ENCODE data around the gene CACNA2D4. TPM values are rescaled to one million over a fixed set of nuclear protein-coding genes. Genes with fewer than 3 reads are reported as not detected.
A peak's percentile ranks its signal among the peaks of the same experiment; 100 is the strongest.

CACNA2D4 gene
- total and polyA plus RNA-seq, 12 donors, result 0.54 to 9.1 (median 3.1) TPM

DNA sequence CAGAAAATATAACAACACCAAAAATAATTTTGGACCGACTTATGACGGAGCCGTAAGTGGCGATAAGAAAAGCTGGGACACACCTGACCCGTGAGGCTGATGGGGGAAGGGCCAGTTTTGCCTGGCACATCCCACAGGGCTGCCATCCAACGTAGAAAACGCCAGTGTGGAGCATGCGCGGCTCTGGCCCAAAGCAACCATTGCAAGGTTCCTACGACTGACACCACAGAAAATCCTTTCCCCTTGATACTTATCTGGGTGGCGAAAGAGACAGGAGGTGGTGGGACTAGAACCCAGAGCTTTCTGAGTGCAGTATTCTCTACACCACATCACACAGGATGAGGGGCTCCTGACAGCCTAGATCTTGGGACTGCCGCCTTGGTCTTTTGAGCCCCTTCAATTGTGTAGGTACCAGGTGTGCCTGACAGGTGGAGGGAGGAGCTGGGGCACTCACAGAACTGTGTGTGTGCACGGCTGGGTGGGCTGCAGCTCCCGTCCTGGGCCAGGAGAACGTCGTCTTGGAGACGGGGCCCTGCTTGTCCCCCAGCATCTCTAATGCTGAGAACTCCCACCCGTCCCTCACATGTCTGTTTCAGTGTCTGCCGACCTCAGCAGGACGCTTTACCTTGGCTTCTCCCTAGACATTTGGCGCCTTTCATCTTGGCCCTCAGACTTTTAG is 17.4 kb upstream of the CACNA2D4 start:
- peaks cover 17 to 27% of the 10 kb centered on the region in 2 donors for H3K4me1 ChIP-seq (replicated peaks in 1 of 2)
- peak in 1 of 2 donors; percentile 5 for TF ChIP-seq POLR2A (IDR thresholded peaks at IDR 0.05)
- TF ChIP-seq, protein P1, sequence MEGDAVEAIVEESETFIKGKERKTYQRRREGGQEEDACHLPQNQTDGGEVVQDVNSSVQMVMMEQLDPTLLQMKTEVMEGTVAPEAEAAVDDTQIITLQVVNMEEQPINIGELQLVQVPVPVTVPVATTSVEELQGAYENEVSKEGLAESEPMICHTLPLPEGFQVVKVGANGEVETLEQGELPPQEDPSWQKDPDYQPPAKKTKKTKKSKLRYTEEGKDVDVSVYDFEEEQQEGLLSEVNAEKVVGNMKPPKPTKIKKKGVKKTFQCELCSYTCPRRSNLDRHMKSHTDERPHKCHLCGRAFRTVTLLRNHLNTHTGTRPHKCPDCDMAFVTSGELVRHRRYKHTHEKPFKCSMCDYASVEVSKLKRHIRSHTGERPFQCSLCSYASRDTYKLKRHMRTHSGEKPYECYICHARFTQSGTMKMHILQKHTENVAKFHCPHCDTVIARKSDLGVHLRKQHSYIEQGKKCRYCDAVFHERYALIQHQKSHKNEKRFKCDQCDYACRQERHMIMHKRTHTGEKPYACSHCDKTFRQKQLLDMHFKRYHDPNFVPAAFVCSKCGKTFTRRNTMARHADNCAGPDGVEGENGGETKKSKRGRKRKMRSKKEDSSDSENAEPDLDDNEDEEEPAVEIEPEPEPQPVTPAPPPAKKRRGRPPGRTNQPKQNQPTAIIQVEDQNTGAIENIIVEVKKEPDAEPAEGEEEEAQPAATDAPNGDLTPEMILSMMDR (IDR thresholded peaks at IDR 0.05), result no peak
- H3K27ac ChIP-seq, result peak overlapping the region in 4 of 5 donors; percentile 67 to 86 (median 75)
- 51 to 70% (median 58%) methylated on average over 18 to 21 of the region's 21 CpGs for WGBS, 4 donors
- intact Hi-C loops (cut with DNase I), result loop anchor here (10.0 kb wide), 2 partner anchors 281 to 291 kb away; no protein-coding TSS in a partner anchor
- DNase-seq, result peak; percentile 55 to 86 (median 80)
- no peaks in the 10 kb centered on the region for H3K9me3 ChIP-seq (replicated peaks in 1 of 3)
- peak overlapping the region in 1 of 4 donors; percentile 27 for H3K4me3 ChIP-seq
- peaks cover 0 to 21% of the 10 kb centered on the region in 2 donors for H3K36me3 ChIP-seq (replicated peaks in 1 of 2)
- no peaks in the 10 kb centered on the region for H3K27me3 ChIP-seq

DNA sequence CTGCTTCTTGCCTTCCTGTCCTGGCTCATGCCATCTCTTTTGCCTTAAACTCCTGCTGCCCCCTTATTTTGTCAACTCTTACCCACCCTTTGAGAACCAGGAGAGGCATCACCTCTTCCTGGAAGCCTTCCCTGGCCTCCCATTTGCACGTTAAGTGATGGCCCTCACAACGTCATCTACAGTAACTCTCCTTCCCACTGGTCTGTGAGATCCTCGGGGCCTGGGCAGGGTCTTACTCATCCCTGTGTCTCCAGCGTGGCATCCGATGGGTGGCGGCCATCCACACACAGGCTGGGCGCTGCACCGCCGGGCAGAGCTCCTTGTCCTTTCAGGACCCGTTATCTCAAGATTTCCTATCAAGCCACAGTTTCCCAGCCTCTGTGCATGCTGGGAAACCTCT is 16.8 kb upstream of the CACNA2D4 start:
- 49 to 55% (median 54%) methylated on average over 10 of the region's 10 CpGs for WGBS, 4 donors
- TF ChIP-seq POLR2A (IDR thresholded peaks at IDR 0.05), result peak in 1 of 2 donors; percentile 5
- TF ChIP-seq, protein P1 (IDR thresholded peaks at IDR 0.05), result no peak

DNA sequence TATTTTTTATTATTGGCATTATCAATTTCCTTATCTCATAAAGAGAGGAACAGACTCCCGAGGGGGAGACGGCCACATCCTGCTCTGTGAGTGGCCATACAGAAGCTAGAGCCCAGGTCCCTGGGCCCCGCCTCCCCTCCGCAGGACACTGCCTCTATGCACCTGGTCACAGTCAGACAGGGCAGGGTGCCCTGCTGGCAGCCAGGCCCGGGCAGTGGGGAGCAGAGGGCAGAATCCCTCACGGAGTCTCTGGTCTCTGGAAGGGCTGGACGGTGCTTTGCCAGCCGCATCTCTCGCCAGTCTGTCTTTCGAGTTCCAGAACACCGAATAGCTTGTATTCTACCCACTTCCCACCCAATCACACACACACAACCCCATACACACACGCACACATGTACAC is 16.4 kb upstream of the CACNA2D4 start:
- Histone ChIP-seq H3K27me3 (no peaks in the 10 kb centered on the region), H3K36me3 (replicated peaks in 1 of 2) (peaks cover 0 to 15% of the 10 kb centered on the region in 2 donors), H3K4me3 (no peak overlapping the region), H3K4me1 (replicated peaks in 1 of 2) (peaks cover 17 to 22% of the 10 kb centered on the region in 2 donors), H3K27ac (peak overlapping the region in 2 of 5 donors; percentile 78 to 86), H3K9me3 (replicated peaks in 1 of 3) (no peaks in the 10 kb centered on the region)
- peak in 1 of 7 donors; percentile 50 for DNase-seq
- intact Hi-C loops (cut with DNase I), result loop anchor here (5.0 to 10.0 kb wide), 3 partner anchors 128 to 290 kb away; no protein-coding TSS in a partner anchor
- TF ChIP-seq, protein P1 (IDR thresholded peaks at IDR 0.05), result no peak
- TF ChIP-seq POLR2A (IDR thresholded peaks at IDR 0.05), result no peak
- 84 to 87% (median 85%) methylated on average over 12 of the region's 12 CpGs for WGBS, 4 donors

More for the DNA sequence above, 16.8 kb upstream of the CACNA2D4 start:
- intact Hi-C loops (cut with DNase I), result loop anchor here (10.0 kb wide), 2 partner anchors 280 to 290 kb away; no protein-coding TSS in a partner anchor
- Histone ChIP-seq H3K36me3 (replicated peaks in 1 of 2) (peaks cover 0 to 16% of the 10 kb centered on the region in 2 donors), H3K4me3 (peak overlapping the region in 1 of 4 donors; percentile 27), H3K4me1 (replicated peaks in 1 of 2) (peaks cover 17 to 26% of the 10 kb centered on the region in 2 donors), H3K27ac (peak overlapping the region in 2 of 5 donors; percentile 78 to 86), H3K27me3 (no peaks in the 10 kb centered on the region), H3K9me3 (replicated peaks in 1 of 3) (no peaks in the 10 kb centered on the region)
- DNase-seq, result peak in 6 of 7 donors; percentile 51 to 70 (median 60)

DNA sequence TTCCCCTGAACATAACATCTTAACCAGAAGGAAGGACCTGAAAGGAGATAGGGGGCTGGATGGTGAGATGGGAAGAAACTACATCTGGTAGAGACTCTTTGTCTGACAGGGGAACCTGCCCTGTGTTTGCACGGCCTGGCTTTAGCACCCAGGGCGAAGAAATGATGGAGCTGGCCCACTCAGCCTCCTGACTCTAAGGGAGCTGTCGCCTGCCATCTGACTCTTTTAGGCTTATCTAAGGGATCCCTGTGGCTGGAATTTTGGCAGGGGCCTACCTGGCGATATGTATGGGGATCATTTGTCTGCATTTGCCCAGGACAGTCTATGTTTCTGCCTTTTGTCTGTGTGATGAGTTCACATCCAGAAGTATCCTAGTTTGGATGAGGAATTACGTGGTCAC is 15.6 kb upstream of the CACNA2D4 start:
- Histone ChIP-seq H3K27me3 (no peaks in the 10 kb centered on the region), H3K36me3 (replicated peaks in 1 of 2) (peaks cover 0 to 13% of the 10 kb centered on the region in 2 donors), H3K4me1 (replicated peaks in 1 of 2) (peaks cover 17% of the 10 kb centered on the region in 2 donors), H3K9me3 (replicated peaks in 1 of 3) (no peaks in the 10 kb centered on the region), H3K27ac (no peak overlapping the region), H3K4me3 (no peak overlapping the region)
- WGBS, 4 donors, result 70 to 92% (median 86%) methylated on average over 5 of the region's 5 CpGs
- DNase-seq, result peak in 2 of 7 donors; percentile 13 to 39
- intact Hi-C loops (cut with DNase I), result loop anchor here (5.0 to 10.0 kb wide), 3 partner anchors 127 to 289 kb away; no protein-coding TSS in a partner anchor
- TF ChIP-seq, protein P1 (IDR thresholded peaks at IDR 0.05), result no peak

Measured in adrenal gland (tissue), 12 donors.